ENCODE data around the gene TMEM41B.
"Not testable (repeated sequence)": the region's sequence is repeated elsewhere in the genome, so short reads cannot be mapped to it uniquely, and the experiment has no call there.

DNA sequence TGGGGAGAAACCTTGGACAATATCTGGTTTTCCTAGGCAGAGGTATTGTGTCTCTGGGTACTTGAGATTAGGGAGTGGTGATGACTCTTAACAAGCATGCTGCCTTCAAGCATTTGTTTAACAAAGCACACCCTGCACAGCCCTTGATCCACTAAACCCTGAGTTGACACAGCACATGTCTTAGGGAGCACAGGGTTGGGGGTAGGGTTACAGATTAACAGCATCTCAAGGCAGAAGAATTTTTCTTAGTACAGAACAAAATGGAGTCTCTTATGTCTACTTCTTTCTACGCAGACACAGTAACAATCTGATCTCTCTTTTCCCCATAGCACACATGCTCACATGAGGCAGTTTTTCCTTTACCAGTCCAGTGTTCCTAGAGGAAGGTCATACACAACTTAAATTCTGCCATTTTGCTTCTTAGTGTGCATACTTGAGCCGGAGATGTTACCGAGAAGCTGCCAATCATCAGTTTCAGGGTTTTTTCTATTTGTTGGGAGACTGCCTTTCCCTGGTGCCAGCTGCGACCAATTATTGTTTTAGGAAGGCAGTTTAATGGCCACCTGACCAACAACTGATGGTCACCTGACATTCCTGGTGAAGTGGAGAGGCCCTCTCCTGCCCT is 5.1 kb upstream of the TMEM41B start:
- TF ChIP-seq CTCF, POLR2A (IDR thresholded peaks at IDR 0.05): not testable (repeated sequence)
